K562 (cell line): ENCODE measurements around the gene ACCSL. TPM values are rescaled to one million over a fixed set of nuclear protein-coding genes. Genes with fewer than 3 reads are reported as not detected.

Source experiments
- BCLAF1 ChIP-seq, 2 experiments: fragments of 450-650 bp in 1 of 2; IDR thresholded peaks; 2 replicates each; pipeline ENCODE4 v1.6.1; 2011 to 2017; ENCODE audit warnings: low read depth in 2 of 2, antibody characterized with exemption in 1 of 2, borderline replicate concordance in 1 of 2, low read length in 1 of 2, mild to moderate bottlenecking in 1 of 2, mixed read lengths in 1 of 2; ENCODE audit not compliant: control insufficient read depth in 1 of 2
- ELF1 ChIP-seq: fragments of 200-800 bp; sonication (Bioruptor generic); IDR thresholded peaks from 2 replicates; pipeline ENCODE4 v1.6.1; 2016; ENCODE audit warnings: missing genetic modification characterization, missing compliant biosample characterization
- ELF4 ChIP-seq: fragments of 450-650 bp; formaldehyde crosslinking; IDR thresholded peaks from 2 replicates; pipeline ENCODE4 v1.4.0; 2022; ENCODE audit warnings: missing genetic modification characterization
- FOXJ3 ChIP-seq: sonication (generic); formaldehyde crosslinking; IDR thresholded peaks from 2 replicates; pipeline ENCODE4 v1.4.0; 2020; ENCODE audit warnings: mild to moderate bottlenecking, missing genetic modification reagents
- KLF13 ChIP-seq: fragments of 450-650 bp; IDR thresholded peaks from 2 replicates; pipeline ENCODE4 v1.6.1; 2016; ENCODE audit warnings: missing genetic modification characterization, low read depth, mild to moderate bottlenecking, missing compliant biosample characterization, moderate library complexity, borderline replicate concordance
- MEIS2 ChIP-seq: fragments of 450-650 bp; IDR thresholded peaks from 2 replicates; pipeline ENCODE4 v1.6.1; 2014; ENCODE audit warnings: mild to moderate bottlenecking; ENCODE audit not compliant: partially characterized antibody
- NCOA6 ChIP-seq: fragments of 450-650 bp; IDR thresholded peaks from 2 replicates; pipeline ENCODE4 v1.6.1; 2017; ENCODE audit warnings: mild to moderate bottlenecking
- NFATC3 ChIP-seq: fragments of 450-650 bp; IDR thresholded peaks from 2 replicates; pipeline ENCODE4 v1.6.1; 2017; ENCODE audit warnings: mild to moderate bottlenecking
- POLR2A ChIP-seq: fragments of 450-650 bp; conservative IDR thresholded peaks from 2 replicates; pipeline ENCODE4 v1.6.1; 2016
- POLR2H ChIP-seq: IDR thresholded peaks from 2 replicates; pipeline ENCODE4 v1.6.1; 2016; ENCODE audit warnings: missing genetic modification characterization, low read depth, mild to moderate bottlenecking, control low read depth, missing compliant biosample characterization, moderate library complexity
- SRSF9 ChIP-seq: fragments of 200-400 bp; formaldehyde crosslinking; IDR thresholded peaks from 2 replicates; pipeline ENCODE4 v1.6.1; 2017; ENCODE audit warnings: low read depth, low read length, borderline replicate concordance
- SUPT5H ChIP-seq: fragments of 450-650 bp; IDR thresholded peaks from 2 replicates; pipeline ENCODE4 v1.6.1; 2016
- ZNF224 ChIP-seq: sonication (generic); formaldehyde crosslinking; IDR thresholded peaks from 2 replicates; pipeline ENCODE4 v1.8.0; 2022; ENCODE audit warnings: mild to moderate bottlenecking, missing genetic modification reagents
- ZNF24 ChIP-seq: fragments of 450-650 bp; IDR thresholded peaks from 2 replicates; pipeline ENCODE4 v1.6.1; 2016
- ZNF707 ChIP-seq: fragments of 250-450 bp; sonication (Bioruptor Pico); conservative IDR thresholded peaks from 2 replicates; pipeline ENCODE4 v1.8.0; 2022; ENCODE audit warnings: inconsistent platforms, mild to moderate bottlenecking, moderate library complexity
- ZNF830 ChIP-seq: fragments of 250-450 bp; sonication (Bioruptor Pico); IDR thresholded peaks from 2 replicates; pipeline ENCODE4 v1.5.0; 2021; ENCODE audit warnings: mild to moderate bottlenecking
- ZZZ3 ChIP-seq: fragments of 450-650 bp; IDR thresholded peaks from 2 replicates; pipeline ENCODE4 v1.6.1; 2016; ENCODE audit warnings: antibody characterized with exemption, mild to moderate bottlenecking, moderate library complexity
- polyA plus RNA-seq, 8 experiments: library from polyadenylated mRNA; depleted of rRNA in 4 of 8; stranded (reverse) in 5 of 8; unstranded in 3 of 8; fragments of >200 nt; fragmentation: Nextera tagmentation in 2 of 8; fragmentation: Illumina TruSeq in 1 of 8; extraction: Ambion mirVana in 2 of 8; extraction: Trizol in 1 of 8; gene quantifications; 2 replicates each; pipeline versions ENCODE4 v1.2.1 to v1.2.3, GENCODE V29; 2011 to 2014; ENCODE audit warnings: inconsistent platforms in 1 of 8, missing spikeins in 1 of 8
- total RNA-seq, 7 experiments: library from RNA; depleted of rRNA in 6 of 7; stranded (reverse); fragments of >200 nt in 6 of 7; fragmentation: Illumina TruSeq in 2 of 7; extraction: Trizol in 2 of 7; gene quantifications; 2 replicates each; pipeline versions ENCODE4 v1.2.1 to v1.2.3, GENCODE V29; 2011 to 2021; ENCODE audit warnings: low replicate concordance in 1 of 7
- TF ChIP-seq, protein P1 (sequence below): fragments of 200-400 bp; formaldehyde crosslinking; IDR thresholded peaks from 2 replicates; pipeline ENCODE4 v1.6.1; 2017; ENCODE audit warnings: mild to moderate bottlenecking, low read depth, low read length, moderate library complexity
- TF ChIP-seq, protein P2 (sequence below): sonication (generic); formaldehyde crosslinking; IDR thresholded peaks from 2 replicates; pipeline ENCODE4 v1.8.0; 2022; ENCODE audit warnings: mild to moderate bottlenecking, missing genetic modification reagents

The ACCSL gene
- total and polyA plus RNA-seq, 9 of the 15 experiments (the other 6 are each of a cell fraction or from before 2014, with no cell fraction given): not detected

GRCh38 chr11:44095506-44096359, 48.0 kb downstream of the ACCSL start, which contains the start of gene EXT2 (continued):
- TF ChIP-seq ZNF24 (no peak), BCLAF1 (IDR thresholded peaks at IDR 0.05; ENCODE audit: borderline replicate concordance in 1 of 2, control insufficient read depth in 1 of 2, low read depth in 2 of 2, low read length in 1 of 2) (no peak), FOXJ3 (CRISPR knock-in tag) (no peak), ZNF830 (CRISPR knock-in tag) (no peak), SRSF9 (no peak), POLR2H (tag) (no peak), ZNF224 (no peak), NFATC3 (no peak), KLF13 (tag) (peak; percentile 13; the same call in 1 of the 2 replicates), MEIS2 (peak; percentile 74), POLR2A (peak; percentile 60; the same call in 1 of the 2 replicates), ELF1 (no peak), ZNF707 (CRISPR knock-in tag) (no peak), SUPT5H (no peak; the same call in 1 of the 2 replicates), ZZZ3 (no peak), ELF4 (CRISPR knock-in tag) (no peak), NCOA6 (no peak)
- TF ChIP-seq, protein P1, sequence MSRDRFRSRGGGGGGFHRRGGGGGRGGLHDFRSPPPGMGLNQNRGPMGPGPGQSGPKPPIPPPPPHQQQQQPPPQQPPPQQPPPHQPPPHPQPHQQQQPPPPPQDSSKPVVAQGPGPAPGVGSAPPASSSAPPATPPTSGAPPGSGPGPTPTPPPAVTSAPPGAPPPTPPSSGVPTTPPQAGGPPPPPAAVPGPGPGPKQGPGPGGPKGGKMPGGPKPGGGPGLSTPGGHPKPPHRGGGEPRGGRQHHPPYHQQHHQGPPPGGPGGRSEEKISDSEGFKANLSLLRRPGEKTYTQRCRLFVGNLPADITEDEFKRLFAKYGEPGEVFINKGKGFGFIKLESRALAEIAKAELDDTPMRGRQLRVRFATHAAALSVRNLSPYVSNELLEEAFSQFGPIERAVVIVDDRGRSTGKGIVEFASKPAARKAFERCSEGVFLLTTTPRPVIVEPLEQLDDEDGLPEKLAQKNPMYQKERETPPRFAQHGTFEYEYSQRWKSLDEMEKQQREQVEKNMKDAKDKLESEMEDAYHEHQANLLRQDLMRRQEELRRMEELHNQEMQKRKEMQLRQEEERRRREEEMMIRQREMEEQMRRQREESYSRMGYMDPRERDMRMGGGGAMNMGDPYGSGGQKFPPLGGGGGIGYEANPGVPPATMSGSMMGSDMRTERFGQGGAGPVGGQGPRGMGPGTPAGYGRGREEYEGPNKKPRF: no peak
- TF ChIP-seq, protein P2, sequence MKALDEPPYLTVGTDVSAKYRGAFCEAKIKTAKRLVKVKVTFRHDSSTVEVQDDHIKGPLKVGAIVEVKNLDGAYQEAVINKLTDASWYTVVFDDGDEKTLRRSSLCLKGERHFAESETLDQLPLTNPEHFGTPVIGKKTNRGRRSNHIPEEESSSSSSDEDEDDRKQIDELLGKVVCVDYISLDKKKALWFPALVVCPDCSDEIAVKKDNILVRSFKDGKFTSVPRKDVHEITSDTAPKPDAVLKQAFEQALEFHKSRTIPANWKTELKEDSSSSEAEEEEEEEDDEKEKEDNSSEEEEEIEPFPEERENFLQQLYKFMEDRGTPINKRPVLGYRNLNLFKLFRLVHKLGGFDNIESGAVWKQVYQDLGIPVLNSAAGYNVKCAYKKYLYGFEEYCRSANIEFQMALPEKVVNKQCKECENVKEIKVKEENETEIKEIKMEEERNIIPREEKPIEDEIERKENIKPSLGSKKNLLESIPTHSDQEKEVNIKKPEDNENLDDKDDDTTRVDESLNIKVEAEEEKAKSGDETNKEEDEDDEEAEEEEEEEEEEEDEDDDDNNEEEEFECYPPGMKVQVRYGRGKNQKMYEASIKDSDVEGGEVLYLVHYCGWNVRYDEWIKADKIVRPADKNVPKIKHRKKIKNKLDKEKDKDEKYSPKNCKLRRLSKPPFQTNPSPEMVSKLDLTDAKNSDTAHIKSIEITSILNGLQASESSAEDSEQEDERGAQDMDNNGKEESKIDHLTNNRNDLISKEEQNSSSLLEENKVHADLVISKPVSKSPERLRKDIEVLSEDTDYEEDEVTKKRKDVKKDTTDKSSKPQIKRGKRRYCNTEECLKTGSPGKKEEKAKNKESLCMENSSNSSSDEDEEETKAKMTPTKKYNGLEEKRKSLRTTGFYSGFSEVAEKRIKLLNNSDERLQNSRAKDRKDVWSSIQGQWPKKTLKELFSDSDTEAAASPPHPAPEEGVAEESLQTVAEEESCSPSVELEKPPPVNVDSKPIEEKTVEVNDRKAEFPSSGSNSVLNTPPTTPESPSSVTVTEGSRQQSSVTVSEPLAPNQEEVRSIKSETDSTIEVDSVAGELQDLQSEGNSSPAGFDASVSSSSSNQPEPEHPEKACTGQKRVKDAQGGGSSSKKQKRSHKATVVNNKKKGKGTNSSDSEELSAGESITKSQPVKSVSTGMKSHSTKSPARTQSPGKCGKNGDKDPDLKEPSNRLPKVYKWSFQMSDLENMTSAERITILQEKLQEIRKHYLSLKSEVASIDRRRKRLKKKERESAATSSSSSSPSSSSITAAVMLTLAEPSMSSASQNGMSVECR: peak; percentile 81
